Stomach smooth muscle (tissue), 2 donors: Measurements from ENCODE around the gene SDR39U1.

Source experiments
- H3K27ac ChIP-seq: one replicate; pipeline ENCODE4 v1.7.0; 2013; ENCODE audit warnings: mild to moderate bottlenecking, low read length, inconsistent platforms
- H3K27me3 ChIP-seq, 2 donors: one replicate each; pipeline ENCODE4 v1.7.0; 2013; ENCODE audit warnings: low read length in 2 of 2; ENCODE audit not compliant: insufficient read depth in 2 of 2, control insufficient read depth in 1 of 2
- H3K36me3 ChIP-seq, 2 donors: one replicate each; pipeline ENCODE4 v1.7.0; 2013; ENCODE audit warnings: low read length in 2 of 2; ENCODE audit not compliant: control insufficient read depth in 2 of 2, insufficient read depth in 2 of 2
- H3K4me1 ChIP-seq: one replicate; pipeline ENCODE4 v1.7.0; 2013; ENCODE audit warnings: low read length; ENCODE audit not compliant: control insufficient read depth, insufficient read depth
- H3K4me3 ChIP-seq, 2 donors: one replicate each; pipeline ENCODE4 v1.7.0; 2013; ENCODE audit warnings: low read length in 2 of 2
- H3K9ac ChIP-seq, 2 donors: one replicate each; pipeline ENCODE4 v1.7.0; 2013; ENCODE audit warnings: low read length in 2 of 2, mild to moderate bottlenecking in 1 of 2
- H3K9me3 ChIP-seq, 2 donors: one replicate each; pipeline ENCODE4 v1.7.0; 2013; ENCODE audit warnings: low read length in 2 of 2; ENCODE audit not compliant: control insufficient read depth in 2 of 2
- donor health status: healthy.
- donor health status: Pancreatic carcinoma.

The SDR39U1 gene

DNA sequence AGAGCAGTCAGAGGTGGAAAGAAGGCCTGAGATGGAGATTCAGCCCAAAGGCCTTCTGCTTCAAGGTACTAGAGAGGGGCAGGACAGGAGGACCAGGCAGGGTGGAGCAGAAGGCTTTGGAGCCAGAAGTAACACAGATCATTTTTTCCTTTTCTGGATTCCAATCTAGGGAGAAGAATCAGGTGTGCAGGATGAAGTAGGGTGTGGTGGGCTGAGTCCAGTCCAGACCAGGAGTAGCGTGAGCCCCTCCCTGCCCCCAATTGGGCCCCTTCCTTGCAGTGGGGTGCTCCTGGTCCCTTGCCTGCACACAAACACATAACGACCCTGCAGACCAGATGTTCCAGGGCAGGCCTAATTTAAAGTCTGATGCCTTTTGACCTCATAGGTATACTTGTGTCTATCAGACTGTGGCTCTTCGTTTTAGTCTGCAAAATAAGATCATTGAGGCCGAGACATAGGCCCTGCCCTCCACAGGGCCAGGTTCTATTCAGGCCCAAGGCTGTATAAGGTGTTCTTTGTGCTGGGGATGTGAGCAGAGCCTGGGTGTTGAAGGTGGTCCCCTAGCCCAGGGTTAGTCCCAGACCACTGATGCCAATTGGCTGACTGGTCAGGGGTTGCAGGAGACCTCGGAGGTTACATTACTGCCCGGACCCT, 44.8 kb downstream of the SDR39U1 start:
- H3K9ac ChIP-seq = peak overlapping the region; percentile 28 to 58
- peaks cover 29% of the 10 kb centered on the region for H3K4me1 ChIP-seq
- H3K27me3 ChIP-seq = no peaks in the 10 kb centered on the region
- peak overlapping the region; percentile 71 for H3K27ac ChIP-seq
- no peaks in the 10 kb centered on the region for H3K36me3 ChIP-seq
- peak overlapping the region in 1 of 2 donors; percentile 83 for H3K4me3 ChIP-seq
- no peaks in the 10 kb centered on the region for H3K9me3 ChIP-seq

DNA sequence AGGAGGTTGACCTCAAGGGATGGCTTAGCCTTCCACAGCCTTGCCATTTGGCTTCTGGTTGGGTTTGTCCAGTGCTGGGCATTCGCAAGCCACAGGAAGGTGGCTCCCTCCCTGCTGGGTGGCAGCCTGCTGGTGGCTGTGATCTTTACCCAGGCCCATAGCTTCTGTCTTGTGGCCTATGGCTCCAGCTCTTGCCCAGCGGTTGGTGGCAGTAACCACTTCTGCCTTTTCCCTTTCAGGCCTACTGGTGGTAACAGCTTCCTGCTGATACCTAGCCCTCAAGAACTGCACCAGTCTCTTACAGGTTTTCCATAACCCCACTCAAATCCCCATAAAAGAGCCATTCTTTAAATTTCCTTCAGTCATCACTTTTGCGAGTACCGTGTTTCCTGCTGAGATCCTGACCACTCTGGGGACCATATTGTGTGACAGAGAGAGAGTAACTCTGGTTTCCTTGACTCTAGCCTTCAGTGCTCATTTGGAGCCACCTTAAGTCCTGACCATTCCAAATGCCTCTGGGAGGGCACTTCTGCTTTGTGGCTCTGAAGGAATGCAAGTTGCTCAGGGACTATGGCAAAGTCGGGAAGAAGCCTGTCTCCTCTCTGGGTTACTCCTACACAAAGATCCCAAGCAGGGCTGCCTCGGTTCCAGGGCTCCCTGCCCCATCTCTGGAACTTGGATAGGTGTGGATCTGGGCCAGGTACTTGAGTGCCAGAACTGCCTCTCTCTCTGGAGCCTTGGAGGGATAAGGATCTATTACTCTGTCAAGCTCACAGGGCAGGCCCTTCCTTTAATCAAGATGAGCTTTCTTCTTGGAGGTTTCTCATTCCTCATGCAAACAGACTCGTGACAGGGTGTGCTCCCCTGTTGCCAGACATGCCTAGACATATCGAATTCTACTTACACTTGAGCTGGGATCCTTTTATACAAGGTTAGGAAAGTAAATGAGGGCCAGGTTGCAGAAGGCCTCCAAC, 46.7 kb downstream of the SDR39U1 start:
- Histone ChIP-seq H3K4me1 (peaks cover 27% of the 10 kb centered on the region), H3K27ac (no peak overlapping the region)

DNA sequence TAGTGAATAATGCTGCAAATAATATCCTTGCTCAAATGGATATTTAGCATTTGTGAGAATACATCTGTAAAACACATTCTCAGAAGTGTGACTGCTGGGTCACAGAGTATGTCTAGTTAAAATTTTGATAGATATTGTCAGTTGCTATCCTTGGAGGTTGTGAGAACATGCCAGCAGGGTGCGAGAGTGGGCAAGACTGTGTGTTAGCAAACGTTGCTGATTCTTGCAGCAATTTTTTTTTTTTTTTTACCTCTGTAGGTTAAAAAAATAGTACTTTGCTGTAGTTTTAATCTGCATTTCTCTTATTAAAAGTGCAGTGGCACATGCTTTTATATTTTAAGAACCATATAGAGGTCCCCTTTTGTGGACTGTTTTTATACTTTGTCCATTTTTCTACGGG, 48.3 kb downstream of the SDR39U1 start:
- H3K4me3 ChIP-seq = no peak overlapping the region
- H3K9ac ChIP-seq = no peak overlapping the region
- H3K4me1 ChIP-seq = peaks cover 14% of the 10 kb centered on the region
- H3K27me3 ChIP-seq = peaks cover 0 to 4% of the 10 kb centered on the region in 2 donors
- no peak overlapping the region for H3K27ac ChIP-seq
- no peaks in the 10 kb centered on the region for H3K36me3 ChIP-seq
- no peaks in the 10 kb centered on the region for H3K9me3 ChIP-seq

More for the DNA sequence above, 46.7 kb downstream of the SDR39U1 start:
- H3K9ac ChIP-seq = no peak overlapping the region
- no peaks in the 10 kb centered on the region for H3K36me3 ChIP-seq
- no peak overlapping the region for H3K4me3 ChIP-seq
- H3K27me3 ChIP-seq = peaks cover 0 to 4% of the 10 kb centered on the region in 2 donors
- H3K9me3 ChIP-seq = no peaks in the 10 kb centered on the region

DNA sequence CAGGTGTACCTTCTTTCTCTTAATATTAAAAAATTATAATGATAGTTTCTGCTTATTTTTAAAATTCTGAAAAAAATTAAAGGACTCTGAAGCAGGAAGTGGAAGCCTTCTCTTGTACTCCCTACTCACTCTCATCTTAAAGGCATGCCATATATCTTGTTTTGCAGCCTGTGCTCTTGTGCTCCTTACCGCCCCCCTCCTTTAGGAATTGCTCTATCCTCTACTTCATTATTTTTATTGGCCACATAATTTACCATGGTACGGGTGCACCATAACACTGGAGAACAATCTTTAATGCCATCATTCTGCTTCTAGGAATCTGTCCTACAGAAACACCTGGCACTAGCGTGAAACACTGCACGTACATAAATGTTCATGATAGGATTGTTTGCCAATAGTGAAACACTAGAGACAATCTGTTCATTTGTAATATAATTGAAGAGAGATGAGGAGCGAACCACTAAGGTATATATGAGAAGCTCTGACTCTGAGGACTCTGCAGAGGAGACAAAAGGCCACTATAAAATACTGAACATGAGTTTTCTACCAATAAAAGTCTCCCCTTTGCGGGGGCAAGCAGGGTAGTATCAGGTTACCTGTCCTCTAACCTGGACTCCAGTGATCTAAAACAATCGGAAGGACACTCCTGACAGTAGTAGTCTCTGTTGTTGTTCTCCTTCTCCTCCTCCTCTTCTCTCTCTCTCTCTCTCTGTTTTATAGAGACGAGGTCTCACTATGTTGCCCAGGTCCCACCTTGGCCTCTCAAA, 50.1 kb downstream of the SDR39U1 start:
- Histone ChIP-seq H3K27me3 (peaks cover 0 to 4% of the 10 kb centered on the region in 2 donors), H3K27ac (no peak overlapping the region), H3K9ac (no peak overlapping the region), H3K4me1 (peaks cover 3% of the 10 kb centered on the region), H3K9me3 (no peaks in the 10 kb centered on the region), H3K36me3 (no peaks in the 10 kb centered on the region), H3K4me3 (no peak overlapping the region)

DNA sequence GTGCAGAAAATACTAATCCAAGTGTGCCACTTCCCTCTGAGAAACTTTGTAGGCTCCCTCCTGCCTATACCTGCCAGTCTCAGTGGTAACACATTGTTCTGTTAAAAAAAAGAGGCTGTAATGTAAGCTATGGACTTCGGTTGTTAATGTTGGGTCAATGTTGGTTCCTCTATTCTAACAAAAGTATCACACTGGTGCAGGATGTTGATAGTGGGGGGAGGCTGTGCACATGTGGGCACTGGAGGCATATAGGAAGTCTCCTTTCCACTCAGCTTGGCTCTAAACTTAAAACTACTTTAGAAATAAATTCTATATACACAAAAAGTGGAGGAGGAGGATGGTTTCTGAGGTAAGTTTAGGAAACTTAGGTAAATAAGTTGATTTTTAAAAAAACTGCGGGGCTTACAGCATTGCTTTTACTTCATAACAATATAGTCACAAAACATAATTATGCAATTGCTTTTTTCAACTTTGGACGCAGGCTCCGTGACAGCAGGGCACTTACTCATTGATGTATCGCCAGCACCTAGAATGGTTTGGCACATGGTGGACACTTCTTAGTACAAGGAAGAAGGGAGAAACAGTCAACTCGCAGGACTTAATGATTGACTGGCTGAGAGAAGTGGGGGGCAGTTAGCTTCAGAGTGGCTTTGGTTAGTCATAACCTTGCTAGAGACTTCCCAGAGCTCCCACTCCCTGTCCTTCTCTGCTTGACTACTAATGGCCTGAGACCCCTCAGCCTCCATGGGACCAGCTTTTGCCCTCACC, 51.7 kb downstream of the SDR39U1 start:
- Histone ChIP-seq H3K27ac (no peak overlapping the region), H3K9me3 (no peaks in the 10 kb centered on the region), H3K9ac (no peak overlapping the region), H3K36me3 (no peaks in the 10 kb centered on the region), H3K4me3 (no peak overlapping the region), H3K4me1 (peaks cover 3% of the 10 kb centered on the region), H3K27me3 (peaks cover 0 to 4% of the 10 kb centered on the region in 2 donors)
